Osteoblast (primary cell): Measurements from ENCODE around the gene ZNF763. TPM values are rescaled to one million over a fixed set of nuclear protein-coding genes. Genes with fewer than 3 reads are reported as not detected.
A peak's percentile ranks its signal among the peaks of the same experiment; 100 is the strongest.
"Not testable (repeated sequence)": the region's sequence is repeated elsewhere in the genome, so short reads cannot be mapped to it uniquely, and the experiment has no call there.

Experiments used
- DNase-seq: peaks from one replicate; pipeline ENCODE4 v3.0.0; 2011; ENCODE audit warnings: low spot score, mixed read lengths; ENCODE audit not compliant: insufficient read length; ENCODE audit errors: missing footprints
- H2AFZ ChIP-seq: 2 replicates; pipeline ENCODE4 v1.6.0; 2011; ENCODE audit warnings: mild to moderate bottlenecking, low read length
- H3K27ac ChIP-seq: 2 replicates; pipeline ENCODE4 v1.5.1; 2011; ENCODE audit warnings: mild to moderate bottlenecking, low read depth, low read length, moderate library complexity
- H3K27me3 ChIP-seq: 2 replicates; pipeline ENCODE4 v1.6.0; 2012; ENCODE audit warnings: mild to moderate bottlenecking, control low read depth, inconsistent platforms, low read length, moderate library complexity; ENCODE audit not compliant: insufficient read depth
- H3K36me3 ChIP-seq: 2 replicates; pipeline ENCODE4 v1.5.1; 2011; ENCODE audit warnings: mild to moderate bottlenecking, low read length, control low read depth, moderate library complexity; ENCODE audit not compliant: insufficient read depth
- H3K4me1 ChIP-seq: 2 replicates; pipeline ENCODE4 v1.5.1; 2011; ENCODE audit warnings: mild to moderate bottlenecking, low read length, control low read depth, moderate library complexity; ENCODE audit not compliant: insufficient read depth
- H3K4me2 ChIP-seq: 2 replicates; pipeline ENCODE4 v1.6.0; 2011; ENCODE audit warnings: mild to moderate bottlenecking, low read length; ENCODE audit not compliant: insufficient read depth
- H3K4me3 ChIP-seq: fragments of 200-600 bp; sonication (generic); 3 replicates; pipeline ENCODE4 v1.5.1; 2012; ENCODE audit warnings: mild to moderate bottlenecking, low read length, inconsistent platforms; ENCODE audit not compliant: insufficient read depth
- H3K79me2 ChIP-seq: 2 replicates; pipeline ENCODE4 v1.6.0; 2012; ENCODE audit warnings: mild to moderate bottlenecking, low read length, control low read depth, inconsistent platforms; ENCODE audit not compliant: insufficient read depth
- H3K9me3 ChIP-seq: 2 replicates; pipeline ENCODE4 v1.5.1; 2011; ENCODE audit warnings: low read depth, low read length, control low read depth
- H4K20me1 ChIP-seq: 2 replicates; pipeline ENCODE4 v1.6.0; 2012; ENCODE audit warnings: mild to moderate bottlenecking, low read length, control low read depth; ENCODE audit not compliant: insufficient read depth
- total RNA-seq: library from RNA; depleted of rRNA; stranded (reverse); fragments of >200 nt; gene quantifications from 2 replicates; pipeline ENCODE4 v1.2.3, GENCODE V29; 2012
- TF ChIP-seq, protein P1 (sequence below): IDR thresholded peaks from 2 replicates; pipeline ENCODE4 v1.5.1; 2011; ENCODE audit warnings: mild to moderate bottlenecking, low read depth, low read length, moderate library complexity; ENCODE audit errors: extremely low read depth

The ZNF763 gene
- total RNA-seq, 1 donor = 2.5 TPM

GRCh38 chr19:11949201-11949600 lies 15.6 kb upstream of the ZNF763 start:
- Histone ChIP-seq H3K27me3 (no peaks in the 10 kb centered on the region), H3K4me2 (no peak overlapping the region), H3K9me3 (peaks cover 70% of the 10 kb centered on the region), H3K27ac (no peak overlapping the region), H3K4me1 (no peaks in the 10 kb centered on the region), H4K20me1 (no peaks in the 10 kb centered on the region), H2AFZ (no peak overlapping the region), H3K79me2 (peaks cover 21% of the 10 kb centered on the region), H3K36me3 (peaks cover 43% of the 10 kb centered on the region), H3K4me3 (no peak overlapping the region)
- TF ChIP-seq, protein P1, sequence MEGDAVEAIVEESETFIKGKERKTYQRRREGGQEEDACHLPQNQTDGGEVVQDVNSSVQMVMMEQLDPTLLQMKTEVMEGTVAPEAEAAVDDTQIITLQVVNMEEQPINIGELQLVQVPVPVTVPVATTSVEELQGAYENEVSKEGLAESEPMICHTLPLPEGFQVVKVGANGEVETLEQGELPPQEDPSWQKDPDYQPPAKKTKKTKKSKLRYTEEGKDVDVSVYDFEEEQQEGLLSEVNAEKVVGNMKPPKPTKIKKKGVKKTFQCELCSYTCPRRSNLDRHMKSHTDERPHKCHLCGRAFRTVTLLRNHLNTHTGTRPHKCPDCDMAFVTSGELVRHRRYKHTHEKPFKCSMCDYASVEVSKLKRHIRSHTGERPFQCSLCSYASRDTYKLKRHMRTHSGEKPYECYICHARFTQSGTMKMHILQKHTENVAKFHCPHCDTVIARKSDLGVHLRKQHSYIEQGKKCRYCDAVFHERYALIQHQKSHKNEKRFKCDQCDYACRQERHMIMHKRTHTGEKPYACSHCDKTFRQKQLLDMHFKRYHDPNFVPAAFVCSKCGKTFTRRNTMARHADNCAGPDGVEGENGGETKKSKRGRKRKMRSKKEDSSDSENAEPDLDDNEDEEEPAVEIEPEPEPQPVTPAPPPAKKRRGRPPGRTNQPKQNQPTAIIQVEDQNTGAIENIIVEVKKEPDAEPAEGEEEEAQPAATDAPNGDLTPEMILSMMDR = no peak
- DNase-seq = no peak

DNA sequence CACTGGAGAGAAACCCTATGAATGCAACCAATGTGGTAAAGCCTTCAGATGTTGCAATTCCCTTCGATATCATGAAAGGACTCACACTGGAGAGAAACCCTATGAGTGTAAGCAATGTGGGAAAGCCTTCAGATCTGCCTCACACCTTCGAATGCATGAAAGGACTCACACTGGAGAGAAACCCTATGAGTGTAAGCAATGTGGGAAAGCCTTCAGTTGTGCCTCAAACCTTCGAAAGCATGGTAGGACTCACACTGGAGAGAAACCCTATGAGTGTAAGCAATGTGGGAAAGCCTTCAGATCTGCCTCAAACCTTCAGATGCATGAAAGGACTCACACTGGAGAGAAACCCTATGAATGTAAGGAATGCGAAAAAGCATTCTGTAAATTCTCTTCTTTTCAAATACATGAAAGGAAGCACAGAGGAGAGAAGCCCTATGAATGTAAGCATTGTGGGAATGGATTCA lies 15.2 kb upstream of the ZNF763 start:
- not testable (repeated sequence) for H3K4me1 ChIP-seq, H2AFZ ChIP-seq, H3K27me3 ChIP-seq, H4K20me1 ChIP-seq, H3K4me2 ChIP-seq, H3K4me3 ChIP-seq, H3K27ac ChIP-seq
- peak; percentile 15 for DNase-seq
- Histone ChIP-seq H3K36me3 (peaks cover 40% of the 10 kb centered on the region), H3K9me3 (peaks cover 67% of the 10 kb centered on the region), H3K79me2 (peaks cover 17% of the 10 kb centered on the region)

- no peak overlapping the region for H3K4me3 ChIP-seq
- H3K9me3 ChIP-seq = peaks cover 61% of the 10 kb centered on the region
- H3K79me2 ChIP-seq = peaks cover 11% of the 10 kb centered on the region
- no peak overlapping the region for H2AFZ ChIP-seq
- no peaks in the 10 kb centered on the region for H4K20me1 ChIP-seq
- H3K36me3 ChIP-seq = peaks cover 40% of the 10 kb centered on the region
- H3K4me1 ChIP-seq = no peaks in the 10 kb centered on the region
- H3K4me2 ChIP-seq = no peak overlapping the region
- TF ChIP-seq, protein P1 = no peak
- no peak overlapping the region for H3K27ac ChIP-seq
- H3K27me3 ChIP-seq = no peaks in the 10 kb centered on the region
- DNase-seq = no peak
These were observed 14.5 kb upstream of the ZNF763 start for GRCh38 chr19:11950312-11950711.

GRCh38 chr19:11963566-11964355 lies 1.1 kb upstream of the ZNF763 start:
- no peaks in the 10 kb centered on the region for H3K9me3 ChIP-seq
- H3K36me3 ChIP-seq = no peaks in the 10 kb centered on the region
- no peaks in the 10 kb centered on the region for H3K79me2 ChIP-seq
- no peak overlapping the region for H2AFZ ChIP-seq
- TF ChIP-seq, protein P1 = peak; percentile 75
- DNase-seq = peak; percentile 84
- H3K27ac ChIP-seq = no peak overlapping the region
- H3K4me2 ChIP-seq = peak overlapping the region; percentile 89
- H4K20me1 ChIP-seq = no peaks in the 10 kb centered on the region
- peaks cover 8% of the 10 kb centered on the region for H3K4me1 ChIP-seq
- H3K4me3 ChIP-seq = peak overlapping the region; percentile 84
- H3K27me3 ChIP-seq = no peaks in the 10 kb centered on the region
